ENCODE data around the gene TSFM.

TSFM gene

DNA sequence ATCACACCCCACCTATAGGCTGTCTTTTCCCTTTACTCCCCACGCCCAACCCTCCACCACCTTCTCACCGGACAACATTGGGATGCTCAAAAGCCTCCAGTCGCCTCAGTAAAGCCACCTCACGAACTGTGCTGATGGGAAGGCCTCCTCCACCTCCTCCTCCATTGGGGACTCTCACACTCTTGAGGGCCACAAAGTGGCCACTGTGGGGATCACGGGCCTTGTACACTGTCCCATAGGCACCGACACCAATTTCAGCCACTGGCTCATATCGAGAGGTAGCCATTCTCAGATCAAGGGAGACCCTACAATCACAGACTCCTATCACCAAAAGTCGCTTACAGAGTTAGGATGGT, 31.2 kb upstream of the TSFM start:
- no peak for DNase-seq
- H3K4me3 ChIP-seq (ENCODE audit: low read length): peak overlapping the region; percentile 94
- peaks cover 9% of the 10 kb centered on the region for H3K4me1 ChIP-seq (ENCODE audit: control insufficient read depth, low read depth, low read length)
- peak overlapping the region; percentile 96 for H3K9ac ChIP-seq (ENCODE audit: low read length)
- no peak overlapping the region for H3K27ac ChIP-seq (ENCODE audit: low read depth, low read length)
- peak overlapping the region; percentile 53 for H2AK5ac ChIP-seq (ENCODE audit: low read length)
- H3K27me3 ChIP-seq (ENCODE audit: insufficient read depth, low read length, poor library complexity): peaks cover 14% of the 10 kb centered on the region
- H3K36me3 ChIP-seq (ENCODE audit: control insufficient read depth, insufficient read depth, low read length): peaks cover 5% of the 10 kb centered on the region
- H4K8ac ChIP-seq (ENCODE audit: low read depth, low read length): no peak overlapping the region
- peaks cover 18% of the 10 kb centered on the region for H3K79me2 ChIP-seq (ENCODE audit: control insufficient read depth, insufficient read depth, low read length)
- WGBS (ENCODE audit: extremely low coverage, insufficient coverage, low lambda C conversion rate): no CpG with 5 or more reads among the region's 8 CpGs
- peak overlapping the region; percentile 90 for H3K4me2 ChIP-seq (ENCODE audit: low read length)
- H3K4ac ChIP-seq (ENCODE audit: low read depth, low read length): peak overlapping the region; percentile 79
- peak overlapping the region; percentile 51 for H3K18ac ChIP-seq (ENCODE audit: low read length)
- no peak overlapping the region for H2BK120ac ChIP-seq (ENCODE audit: low read depth, low read length)
- no peak overlapping the region for H2BK5ac ChIP-seq (ENCODE audit: low read length)
- H3K56ac ChIP-seq (ENCODE audit: low read length): peak overlapping the region; percentile 90
- no peak overlapping the region for H2BK15ac ChIP-seq (replicated peaks; ENCODE audit: low read depth)
- no peak overlapping the region for H3K23ac ChIP-seq (ENCODE audit: low read length)
- H3K79me1 ChIP-seq (ENCODE audit: low read length): peaks cover 10% of the 10 kb centered on the region
- no peak overlapping the region for H4K5ac ChIP-seq (ENCODE audit: low read length)

DNA sequence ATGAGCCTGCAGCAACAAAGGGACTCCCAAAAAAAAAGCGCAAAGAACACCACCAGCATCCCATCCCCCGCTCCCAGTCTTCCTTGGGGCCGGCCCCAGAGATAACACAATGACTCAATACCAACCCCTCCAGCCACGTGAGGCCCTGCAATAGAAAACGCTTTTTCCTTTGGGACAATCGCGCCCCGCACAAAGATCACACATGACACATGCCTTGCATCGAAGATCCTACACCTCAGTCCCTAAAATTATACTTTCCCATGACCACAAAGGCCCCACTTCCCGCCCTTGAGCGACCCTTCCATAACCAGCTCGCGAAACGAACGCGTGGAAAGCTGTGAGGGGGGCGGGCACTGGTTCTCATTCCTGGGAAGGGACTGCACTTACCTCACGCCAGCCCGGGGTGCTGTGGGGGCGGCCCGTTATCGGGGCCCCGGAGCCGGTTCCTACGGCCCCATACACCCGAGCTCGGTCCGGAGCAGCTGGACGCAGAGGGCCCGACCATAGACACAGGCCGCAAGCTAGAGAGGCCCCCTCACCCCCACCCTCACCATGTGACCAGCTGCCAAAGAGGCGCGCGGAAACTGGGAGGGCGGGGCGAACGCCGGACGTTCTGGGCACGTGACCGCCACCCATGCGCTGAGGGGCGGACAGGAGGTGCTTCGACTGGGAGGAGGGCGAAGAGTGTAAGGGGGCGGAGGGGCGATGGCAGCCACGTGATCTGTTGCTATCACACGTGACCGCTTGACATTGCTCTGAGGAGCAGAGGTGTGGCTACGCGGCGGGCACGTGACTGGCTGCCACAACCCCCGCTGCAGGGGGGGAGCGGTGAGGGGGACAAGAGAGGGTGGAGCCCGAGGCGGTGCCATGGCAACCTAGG, 30.6 kb upstream of the TSFM start, which contains the start of gene CDK4:
Gene CDK4 (minus strand): TSS at position 523 of the 880 bp plus-strand sequence. CDS start 593 bp downstream, outside the sequence.
- H3K9ac ChIP-seq (ENCODE audit: low read length): peak within 1 kb of the TSS; percentile 96
- no peak within 1 kb of the TSS for H2BK15ac ChIP-seq (replicated peaks; ENCODE audit: low read depth)
- H3K23ac ChIP-seq (ENCODE audit: low read length): peak within 1 kb of the TSS; percentile 56
- no peak within 1 kb of the TSS for H2BK120ac ChIP-seq (ENCODE audit: low read depth, low read length)
- DNase-seq: peak; percentile 100
- peaks cover 18% of the 10 kb centered on the region for H3K79me2 ChIP-seq (ENCODE audit: control insufficient read depth, insufficient read depth, low read length)
- H3K4me2 ChIP-seq (ENCODE audit: low read length): peak within 1 kb of the TSS; percentile 90
- peaks cover 9% of the 10 kb centered on the region for H3K4me1 ChIP-seq (ENCODE audit: control insufficient read depth, low read depth, low read length)
- peak within 1 kb of the TSS; percentile 79 for H3K4ac ChIP-seq (ENCODE audit: low read depth, low read length)
- no peak within 1 kb of the TSS for H4K5ac ChIP-seq (ENCODE audit: low read length)
- H2AK5ac ChIP-seq (ENCODE audit: low read length): peak within 1 kb of the TSS; percentile 53
- peaks cover 16% of the 10 kb centered on the region for H3K27me3 ChIP-seq (ENCODE audit: insufficient read depth, low read length, poor library complexity)
- no peak within 1 kb of the TSS for H3K27ac ChIP-seq (ENCODE audit: low read depth, low read length)
- no CpG with 5 or more reads among the region's 58 CpGs for WGBS (ENCODE audit: extremely low coverage, insufficient coverage, low lambda C conversion rate)
- peak within 1 kb of the TSS; percentile 51 for H3K18ac ChIP-seq (ENCODE audit: low read length)
- no peak within 1 kb of the TSS for H4K8ac ChIP-seq (ENCODE audit: low read depth, low read length)
- peak within 1 kb of the TSS; percentile 94 for H3K4me3 ChIP-seq (ENCODE audit: low read length)
- H3K79me1 ChIP-seq (ENCODE audit: low read length): peaks cover 10% of the 10 kb centered on the region
- peak within 1 kb of the TSS; percentile 90 for H3K56ac ChIP-seq (ENCODE audit: low read length)
- H3K36me3 ChIP-seq (ENCODE audit: control insufficient read depth, insufficient read depth, low read length): peaks cover 3% of the 10 kb centered on the region
- peak within 1 kb of the TSS; percentile 37 for H2BK5ac ChIP-seq (ENCODE audit: low read length)

DNA sequence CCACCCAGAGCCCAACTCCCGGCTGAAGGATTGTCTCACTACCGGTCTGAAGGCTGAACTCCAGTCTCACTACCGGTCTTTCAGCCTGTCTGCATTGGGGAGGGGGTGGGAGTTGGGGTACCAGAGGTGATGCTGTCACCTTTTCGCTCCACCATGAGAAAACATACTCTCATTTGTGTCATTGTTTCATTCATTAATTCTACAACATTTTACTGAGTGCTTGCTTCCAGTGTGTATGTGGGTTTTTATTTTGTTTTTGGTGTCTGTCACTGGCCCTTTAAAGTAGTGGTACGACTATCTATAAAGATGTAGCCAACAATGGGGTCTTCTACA, 30.0 kb upstream of the TSFM start:
- Histone ChIP-seq H3K79me1 (ENCODE audit: low read length) (peaks cover 10% of the 10 kb centered on the region), H3K27ac (ENCODE audit: low read depth, low read length) (no peak overlapping the region), H3K56ac (ENCODE audit: low read length) (peak overlapping the region; percentile 51), H2BK15ac (replicated peaks; ENCODE audit: low read depth) (no peak overlapping the region), H3K18ac (ENCODE audit: low read length) (no peak overlapping the region), H3K4me1 (ENCODE audit: control insufficient read depth, low read depth, low read length) (peaks cover 9% of the 10 kb centered on the region), H3K4me3 (ENCODE audit: low read length) (no peak overlapping the region), H3K79me2 (ENCODE audit: control insufficient read depth, insufficient read depth, low read length) (peaks cover 18% of the 10 kb centered on the region), H3K27me3 (ENCODE audit: insufficient read depth, low read length, poor library complexity) (peaks cover 16% of the 10 kb centered on the region), H3K9ac (ENCODE audit: low read length) (peak overlapping the region; percentile 33), H3K4ac (ENCODE audit: low read depth, low read length) (no peak overlapping the region), H4K5ac (ENCODE audit: low read length) (no peak overlapping the region), H3K4me2 (ENCODE audit: low read length) (peak overlapping the region; percentile 44), H2AK5ac (ENCODE audit: low read length) (no peak overlapping the region), H2BK120ac (ENCODE audit: low read depth, low read length) (no peak overlapping the region), H4K8ac (ENCODE audit: low read depth, low read length) (no peak overlapping the region), H3K36me3 (ENCODE audit: control insufficient read depth, insufficient read depth, low read length) (peaks cover 3% of the 10 kb centered on the region), H2BK5ac (ENCODE audit: low read length) (no peak overlapping the region), H3K23ac (ENCODE audit: low read length) (no peak overlapping the region)
- DNase-seq: no peak
- whole genome bisulfite sequencing (ENCODE audit: extremely low coverage, insufficient coverage, low lambda C conversion rate): no CpG with 5 or more reads among the region's 5 CpGs

DNA sequence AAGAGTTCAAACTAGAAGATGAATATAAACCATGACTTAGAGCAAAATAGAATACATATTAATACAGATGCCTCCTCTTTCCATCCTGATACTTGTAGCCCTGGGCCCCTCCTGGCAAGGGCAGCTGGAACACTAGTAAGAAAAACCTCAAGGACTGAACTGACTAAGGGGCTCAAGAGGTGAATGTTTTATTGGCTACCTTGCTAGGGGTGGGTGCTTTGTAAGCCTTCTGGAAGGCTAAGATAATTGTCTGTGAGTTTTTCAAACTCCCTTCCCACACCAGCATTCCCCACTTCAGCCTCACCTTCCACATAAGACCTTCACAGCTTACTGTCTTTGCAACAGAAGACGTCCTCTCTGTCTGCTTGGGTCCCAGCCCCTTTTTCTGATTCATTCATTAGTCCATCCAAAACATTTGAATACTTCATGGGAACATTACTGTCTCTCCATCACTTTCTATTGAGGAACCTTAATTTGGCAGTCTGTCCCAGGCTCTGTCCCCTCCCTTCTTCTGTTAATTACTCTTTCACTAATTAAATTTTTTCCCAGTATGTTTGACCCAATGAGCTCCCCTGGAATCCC, 28.7 kb upstream of the TSFM start:
- no peak overlapping the region for H2BK5ac ChIP-seq (ENCODE audit: low read length)
- peaks cover 9% of the 10 kb centered on the region for H3K4me1 ChIP-seq (ENCODE audit: control insufficient read depth, low read depth, low read length)
- no peak overlapping the region for H4K5ac ChIP-seq (ENCODE audit: low read length)
- peaks cover 10% of the 10 kb centered on the region for H3K79me1 ChIP-seq (ENCODE audit: low read length)
- peaks cover 16% of the 10 kb centered on the region for H3K27me3 ChIP-seq (ENCODE audit: insufficient read depth, low read length, poor library complexity)
- H2AK5ac ChIP-seq (ENCODE audit: low read length): no peak overlapping the region
- H3K18ac ChIP-seq (ENCODE audit: low read length): no peak overlapping the region
- WGBS (ENCODE audit: extremely low coverage, insufficient coverage, low lambda C conversion rate): no CpG with 5 or more reads among the region's 1 CpG
- H3K4ac ChIP-seq (ENCODE audit: low read depth, low read length): no peak overlapping the region
- H3K27ac ChIP-seq (ENCODE audit: low read depth, low read length): no peak overlapping the region
- H3K9ac ChIP-seq (ENCODE audit: low read length): no peak overlapping the region
- no peak overlapping the region for H3K4me2 ChIP-seq (ENCODE audit: low read length)
- peaks cover 18% of the 10 kb centered on the region for H3K79me2 ChIP-seq (ENCODE audit: control insufficient read depth, insufficient read depth, low read length)
- H2BK120ac ChIP-seq (ENCODE audit: low read depth, low read length): no peak overlapping the region
- no peak overlapping the region for H2BK15ac ChIP-seq (replicated peaks; ENCODE audit: low read depth)
- DNase-seq: no peak
- no peak overlapping the region for H3K4me3 ChIP-seq (ENCODE audit: low read length)
- no peak overlapping the region for H3K56ac ChIP-seq (ENCODE audit: low read length)
- H3K23ac ChIP-seq (ENCODE audit: low read length): no peak overlapping the region
- H4K8ac ChIP-seq (ENCODE audit: low read depth, low read length): no peak overlapping the region
- H3K36me3 ChIP-seq (ENCODE audit: control insufficient read depth, insufficient read depth, low read length): no peaks in the 10 kb centered on the region

DNA sequence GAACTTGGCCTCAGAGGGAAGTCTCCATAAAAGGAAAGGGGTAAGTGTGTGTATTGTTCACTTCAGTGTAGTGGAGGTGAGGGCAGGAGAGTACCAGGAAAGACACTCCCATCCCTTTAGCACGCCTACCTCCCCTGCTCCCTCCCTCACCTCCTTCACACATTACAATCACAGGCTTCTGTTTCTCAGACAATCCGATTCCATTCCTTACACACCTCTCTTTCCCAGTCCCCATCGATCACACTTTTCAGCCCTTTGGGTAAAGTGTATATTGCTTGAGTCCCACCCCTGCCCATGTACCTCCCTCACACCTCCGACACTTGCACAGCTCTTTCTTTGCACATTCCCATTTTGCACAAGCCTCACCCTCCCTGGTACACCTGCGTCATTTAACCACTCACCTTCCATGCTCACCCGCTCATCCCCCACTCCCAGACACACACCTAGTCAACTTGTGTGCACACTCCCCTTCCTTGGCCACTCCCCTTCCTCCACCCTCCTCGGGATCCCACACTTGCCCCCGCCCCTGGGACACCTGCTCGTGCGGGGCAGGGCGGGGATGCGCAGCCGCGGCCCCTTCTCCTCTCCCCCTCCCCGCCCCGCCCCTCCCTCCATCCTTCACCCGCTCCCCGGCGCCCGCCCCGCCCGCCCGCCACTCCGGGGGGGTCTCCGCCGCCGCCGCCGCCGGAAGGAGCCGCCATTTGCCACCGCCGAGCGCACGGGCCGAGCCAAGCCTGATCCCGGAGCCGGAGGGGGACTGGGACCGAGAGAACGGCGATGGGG, 28.0 kb upstream of the TSFM start, which contains the start of gene MARCHF9:
Gene MARCHF9 (plus strand): TSS at position 693 of the 783 bp plus-strand sequence. CDS start 426 bp downstream, outside the sequence.
- Histone ChIP-seq H2AK5ac (ENCODE audit: low read length) (no peak within 1 kb of the TSS), H3K23ac (ENCODE audit: low read length) (no peak within 1 kb of the TSS), H3K4me2 (ENCODE audit: low read length) (peak within 1 kb of the TSS; percentile 51), H3K4ac (ENCODE audit: low read depth, low read length) (no peak within 1 kb of the TSS), H3K56ac (ENCODE audit: low read length) (peak within 1 kb of the TSS; percentile 57), H2BK120ac (ENCODE audit: low read depth, low read length) (no peak within 1 kb of the TSS), H3K36me3 (ENCODE audit: control insufficient read depth, insufficient read depth, low read length) (no peaks in the 10 kb centered on the region), H3K79me2 (ENCODE audit: control insufficient read depth, insufficient read depth, low read length) (peaks cover 18% of the 10 kb centered on the region), H3K27me3 (ENCODE audit: insufficient read depth, low read length, poor library complexity) (peaks cover 16% of the 10 kb centered on the region), H4K5ac (ENCODE audit: low read length) (no peak within 1 kb of the TSS), H4K8ac (ENCODE audit: low read depth, low read length) (no peak within 1 kb of the TSS), H3K9ac (ENCODE audit: low read length) (peak within 1 kb of the TSS; percentile 22), H3K4me3 (ENCODE audit: low read length) (peak within 1 kb of the TSS; percentile 3), H2BK15ac (replicated peaks; ENCODE audit: low read depth) (no peak within 1 kb of the TSS), H2BK5ac (ENCODE audit: low read length) (no peak within 1 kb of the TSS), H3K79me1 (ENCODE audit: low read length) (peaks cover 10% of the 10 kb centered on the region), H3K27ac (ENCODE audit: low read depth, low read length) (no peak within 1 kb of the TSS), H3K4me1 (ENCODE audit: control insufficient read depth, low read depth, low read length) (peaks cover 9% of the 10 kb centered on the region), H3K18ac (ENCODE audit: low read length) (peak within 1 kb of the TSS; percentile 33)
- no CpG with 5 or more reads among the region's 41 CpGs for WGBS (ENCODE audit: extremely low coverage, insufficient coverage, low lambda C conversion rate)
- peak; percentile 50 for DNase-seq
